Spinal cord (tissue), 10 donors: ENCODE results near the gene RGS7. TPM values are rescaled to one million over a fixed set of nuclear protein-coding genes. Genes with fewer than 3 reads are reported as not detected.
A peak's percentile ranks its signal among the peaks of the same experiment; 100 is the strongest.
"Not testable (repeated sequence)": the region's sequence is repeated elsewhere in the genome, so short reads cannot be mapped to it uniquely, and the experiment has no call there.

Experiments used
- DNase-seq, 6 donors: peaks; one replicate each; pipeline versions ENCODE4 v3.0.0 to v3.0.0-alpha.2; 2013 to 2015; ENCODE audit warnings: low spot score in 6 of 6, low read depth in 4 of 6
- H3K27ac ChIP-seq: one replicate; pipeline ENCODE4 v1.5.1; 2013; ENCODE audit warnings: low read depth, low read length, control low read depth
- H3K27me3 ChIP-seq: one replicate; pipeline ENCODE4 v1.6.1; 2013; ENCODE audit warnings: low read length; ENCODE audit not compliant: control insufficient read depth, insufficient read depth
- H3K36me3 ChIP-seq: one replicate; pipeline ENCODE4 v1.6.1; 2013; ENCODE audit warnings: low read length; ENCODE audit not compliant: control insufficient read depth, insufficient read depth
- H3K4me1 ChIP-seq: one replicate; pipeline ENCODE4 v1.6.1; 2013; ENCODE audit warnings: low read length; ENCODE audit not compliant: control insufficient read depth, insufficient read depth
- H3K4me3 ChIP-seq: one replicate; pipeline ENCODE4 v1.5.1; 2013; ENCODE audit warnings: low read depth, low read length, control low read depth
- H3K9me3 ChIP-seq: one replicate; pipeline ENCODE4 v1.6.1; 2013; ENCODE audit warnings: low read length; ENCODE audit not compliant: control insufficient read depth, insufficient read depth
- WGBS: methylation state at CpG from one replicate; pipeline ENCODE4 v1.1.5; 2013; ENCODE audit warnings: missing lambda C conversion rate; ENCODE audit not compliant: insufficient coverage; 5-methylcytosine and 5-hydroxymethylcytosine counted together
- polyA plus RNA-seq, 2 donors: library from polyadenylated mRNA; unstranded; fragments of 120-200 nt; gene quantifications; one replicate each; pipeline ENCODE4 v1.2.1, GENCODE V29; 2013; ENCODE audit not compliant: insufficient read length in 2 of 2
- total RNA-seq, 2 donors: library from RNA; depleted of rRNA in 1 of 2; stranded (reverse); fragments of 120-200 nt in 1 of 2; fragments of >200 nt in 1 of 2; gene quantifications; one replicate each; pipeline versions ENCODE4 v1.2.3 to v1.2.4, GENCODE V29; 2013 to 2014
- donor health status: healthy.

The RGS7 gene
- total and polyA plus RNA-seq, 4 donors: 9.5 to 44.1 (median 31.3) TPM

DNA sequence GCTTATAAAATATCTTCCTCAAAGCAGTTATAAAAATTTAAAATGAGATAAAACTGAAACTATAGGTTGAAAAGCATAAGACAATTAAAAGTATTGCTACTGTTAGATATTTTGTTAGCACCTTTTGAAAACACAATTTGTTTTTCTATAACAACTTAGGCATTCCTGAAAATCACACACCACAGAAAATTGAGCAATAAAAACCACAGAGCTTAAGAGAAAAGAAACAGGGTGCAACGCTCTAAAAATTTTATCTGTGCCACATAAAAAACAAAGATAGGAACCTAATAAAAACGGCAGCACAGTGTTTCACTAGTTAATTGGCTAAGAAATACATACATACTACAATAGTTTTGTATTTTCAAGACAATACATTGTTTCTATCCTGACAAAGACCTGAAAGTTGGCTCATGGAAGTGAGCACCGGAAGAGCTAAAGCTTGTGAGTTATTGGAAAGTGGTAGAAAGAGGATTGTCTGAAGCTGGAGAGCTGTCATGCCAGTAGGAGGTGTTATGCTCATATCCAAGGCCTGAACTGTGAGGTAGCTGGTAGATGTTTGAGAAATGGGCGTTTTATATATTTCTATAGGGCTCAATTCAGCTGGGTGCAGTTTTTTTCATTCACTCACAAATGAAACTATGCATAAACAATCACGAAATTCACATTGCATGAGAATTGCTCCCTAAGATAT, 45.8 kb downstream of the RGS7 start:
- Histone ChIP-seq H3K4me1 (peaks cover 7% of the 10 kb centered on the region), H3K27me3 (no peaks in the 10 kb centered on the region), H3K27ac (no peak overlapping the region), H3K36me3 (no peaks in the 10 kb centered on the region), H3K9me3 (no peaks in the 10 kb centered on the region), H3K4me3 (no peak overlapping the region)
- peak in 1 of 6 donors; percentile 57 for DNase-seq
- 83% methylated on average over 1 of the region's 5 CpGs for WGBS

DNA sequence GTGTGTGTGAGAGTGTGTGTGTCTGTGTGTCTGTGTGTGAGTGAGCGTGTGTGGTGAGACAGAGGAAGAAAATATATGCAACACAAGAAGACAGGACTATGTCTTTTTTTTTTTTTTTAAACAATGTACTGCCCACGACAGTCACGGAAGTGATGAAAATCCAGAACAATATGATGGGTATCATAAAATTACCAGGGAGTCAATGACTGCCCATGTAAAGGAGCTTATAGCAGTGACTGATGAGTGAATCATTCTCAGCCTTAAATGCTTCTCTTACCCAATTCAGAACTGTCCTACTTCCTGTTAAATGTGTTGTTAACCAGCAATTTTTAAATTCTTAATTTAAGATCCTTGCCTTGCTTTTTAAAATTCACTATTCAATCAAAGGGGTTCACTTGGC, 46.6 kb downstream of the RGS7 start:
- H3K9me3 ChIP-seq: no peaks in the 10 kb centered on the region
- WGBS: no CpG with 5 or more reads among the region's 3 CpGs
- no peak overlapping the region for H3K27ac ChIP-seq
- H3K4me1 ChIP-seq: peaks cover 7% of the 10 kb centered on the region
- peaks cover 3% of the 10 kb centered on the region for H3K36me3 ChIP-seq
- DNase-seq: no peak
- no peak overlapping the region for H3K4me3 ChIP-seq
- H3K27me3 ChIP-seq: no peaks in the 10 kb centered on the region

DNA sequence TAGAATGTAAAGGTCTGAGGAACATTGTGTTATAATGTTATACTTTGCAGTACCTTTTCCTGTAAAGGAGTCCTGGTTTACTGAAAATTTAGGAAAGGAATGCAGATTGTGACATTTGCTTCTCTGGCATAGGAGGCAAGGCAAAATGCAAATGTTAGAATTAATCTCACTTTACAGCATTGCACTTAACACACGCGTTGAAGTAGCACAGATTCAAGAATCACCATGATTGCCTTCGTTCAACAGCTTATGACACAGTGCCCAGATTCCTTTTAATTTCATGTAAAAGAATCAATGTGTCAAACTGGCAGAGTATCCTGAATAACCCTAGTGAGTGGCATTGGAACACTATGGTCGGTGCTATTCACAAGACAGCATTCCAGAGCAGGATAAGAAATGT, 47.4 kb downstream of the RGS7 start:
- peak in 1 of 6 donors; percentile 79 for DNase-seq
- Histone ChIP-seq H3K27me3 (no peaks in the 10 kb centered on the region), H3K27ac (no peak overlapping the region), H3K9me3 (no peaks in the 10 kb centered on the region), H3K36me3 (peaks cover 3% of the 10 kb centered on the region), H3K4me3 (no peak overlapping the region), H3K4me1 (peaks cover 7% of the 10 kb centered on the region)
- 40% methylated on average over 1 of the region's 4 CpGs for WGBS

DNA sequence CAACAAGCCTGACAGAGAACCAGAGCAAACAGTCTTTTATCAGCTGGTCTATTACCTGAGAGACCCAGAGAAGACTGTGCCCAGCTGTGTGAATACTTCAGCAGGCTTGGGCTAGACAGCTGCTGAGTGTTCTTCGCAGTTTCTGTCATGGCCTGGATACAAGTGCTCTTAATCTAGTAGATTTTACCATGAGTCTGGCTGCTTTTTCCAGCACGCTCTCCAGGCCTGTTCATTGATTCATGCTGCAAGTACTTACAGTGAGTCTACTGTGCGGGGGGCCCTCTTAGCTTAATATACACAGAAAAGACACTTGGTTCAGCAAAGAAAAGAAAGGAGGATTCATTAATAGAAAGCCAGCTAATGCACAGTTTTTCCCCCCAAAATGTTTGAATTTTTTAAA, 48.5 kb downstream of the RGS7 start:
- Histone ChIP-seq H3K4me3 (no peak overlapping the region), H3K4me1 (peaks cover 7% of the 10 kb centered on the region), H3K27me3 (no peaks in the 10 kb centered on the region), H3K27ac (peak overlapping the region; percentile 11), H3K9me3 (peaks cover 3% of the 10 kb centered on the region), H3K36me3 (peaks cover 3% of the 10 kb centered on the region)
- DNase-seq: peak in 4 of 6 donors; percentile 36 to 80 (median 55)
- 40% methylated on average over 1 of the region's 3 CpGs for WGBS

DNA sequence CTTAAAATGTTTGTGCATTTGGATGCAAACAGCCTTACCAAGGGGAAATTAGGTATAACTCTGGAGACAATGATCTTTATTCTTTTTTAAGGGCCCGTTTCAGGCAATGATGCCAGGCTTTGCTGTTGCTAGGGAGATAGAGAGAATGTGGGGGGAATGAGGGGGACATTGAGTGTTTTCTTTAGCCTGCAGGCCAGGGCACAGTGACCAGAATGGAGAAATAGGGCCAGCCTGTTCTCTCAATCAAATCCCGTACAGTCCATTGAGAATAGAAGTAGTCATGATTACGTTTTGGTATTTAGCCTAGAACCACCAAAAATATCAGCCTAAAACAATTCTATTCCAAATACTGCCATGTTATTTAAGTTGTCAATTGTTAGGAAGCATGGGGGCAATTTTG, 49.0 kb downstream of the RGS7 start:
- Histone ChIP-seq H3K27ac (peak overlapping the region; percentile 11), H3K36me3 (peaks cover 3% of the 10 kb centered on the region), H3K9me3 (peaks cover 3% of the 10 kb centered on the region), H3K4me3 (no peak overlapping the region), H3K4me1 (peaks cover 7% of the 10 kb centered on the region), H3K27me3 (no peaks in the 10 kb centered on the region)
- DNase-seq: peak; percentile 24 to 81 (median 44)
- WGBS: 17% methylated on average over 1 of the region's 3 CpGs

DNA sequence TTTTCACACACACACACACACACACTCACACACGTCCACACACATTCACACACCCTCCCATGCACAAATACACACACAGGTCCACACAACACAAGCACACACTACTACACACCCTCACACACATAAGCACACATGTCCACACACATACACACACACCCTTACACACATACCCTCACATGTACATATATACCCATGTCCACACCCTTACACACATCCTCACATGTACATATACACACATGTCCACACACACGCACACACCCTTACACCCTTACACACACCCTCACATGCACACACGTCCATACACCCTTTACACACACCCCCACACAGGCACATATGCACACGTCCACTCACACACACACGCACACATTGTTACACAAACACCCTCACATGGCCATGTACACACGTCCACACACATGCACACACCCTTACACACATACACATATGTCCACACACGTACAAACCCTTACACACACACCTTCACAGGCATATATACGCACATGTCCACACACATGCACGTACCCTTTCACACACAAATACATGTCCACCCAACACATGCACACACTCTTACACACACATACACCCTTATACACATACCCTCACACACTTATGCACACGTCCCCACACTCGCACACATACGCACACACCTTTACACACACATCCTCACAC, 50.7 kb downstream of the RGS7 start:
- Histone ChIP-seq H3K27me3 (no peaks in the 10 kb centered on the region), H3K9me3 (peaks cover 3% of the 10 kb centered on the region), H3K36me3 (peaks cover 3% of the 10 kb centered on the region), H3K4me1 (peaks cover 7% of the 10 kb centered on the region), H3K27ac (no peak overlapping the region), H3K4me3 (no peak overlapping the region)
- 96% methylated on average over 12 of the region's 12 CpGs for WGBS
- DNase-seq: no peak

DNA sequence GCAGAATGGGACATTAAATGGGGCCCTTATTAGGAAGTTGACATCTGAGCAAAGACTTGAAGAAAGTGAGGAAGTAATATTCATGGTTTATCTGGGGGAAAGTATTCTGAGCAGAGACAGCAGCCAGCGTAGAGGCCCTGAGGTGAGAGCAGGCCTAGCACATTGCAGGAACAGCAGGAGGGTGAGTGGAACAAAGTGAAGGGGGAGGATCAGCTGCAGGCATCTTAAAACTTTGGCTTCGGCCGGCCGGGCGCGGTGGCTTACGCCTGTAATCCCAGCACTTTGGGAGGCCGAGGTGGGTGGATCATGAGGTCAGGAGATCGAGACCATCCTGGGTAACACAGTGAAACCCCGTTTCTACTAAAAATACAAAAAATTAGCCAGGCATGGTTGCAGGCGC, 55.0 kb downstream of the RGS7 start:
- H3K9me3 ChIP-seq, H3K27ac ChIP-seq, H3K4me3 ChIP-seq, H3K27me3 ChIP-seq, H3K4me1 ChIP-seq, H3K36me3 ChIP-seq, DNase-seq: not testable (repeated sequence)
- 80% methylated on average over 1 of the region's 11 CpGs for WGBS

DNA sequence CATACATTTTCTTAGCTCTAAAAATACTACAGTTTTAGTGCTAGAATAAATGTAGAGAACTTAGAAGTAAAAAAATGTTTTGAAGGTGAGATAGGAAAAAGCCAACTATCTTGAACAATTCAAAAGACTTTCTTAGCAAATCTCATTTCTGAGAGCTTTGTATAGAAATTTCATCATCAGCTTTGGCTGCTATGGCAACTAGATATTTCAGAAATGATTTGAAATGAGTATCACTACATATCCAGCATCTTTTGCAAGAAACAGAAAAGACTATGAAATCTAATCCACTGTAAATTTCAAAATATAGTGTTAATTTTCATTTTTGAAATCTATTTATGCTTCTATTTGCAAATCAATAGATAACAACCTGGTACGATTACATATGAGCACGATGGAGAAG, 57.7 kb downstream of the RGS7 start:
- H3K4me1 ChIP-seq: no peaks in the 10 kb centered on the region
- no CpG with 5 or more reads among the region's 2 CpGs for WGBS
- H3K4me3 ChIP-seq: no peak overlapping the region
- no peaks in the 10 kb centered on the region for H3K36me3 ChIP-seq
- H3K27ac ChIP-seq: no peak overlapping the region
- H3K27me3 ChIP-seq: no peaks in the 10 kb centered on the region
- no peak for DNase-seq
- peaks cover 2% of the 10 kb centered on the region for H3K9me3 ChIP-seq

DNA sequence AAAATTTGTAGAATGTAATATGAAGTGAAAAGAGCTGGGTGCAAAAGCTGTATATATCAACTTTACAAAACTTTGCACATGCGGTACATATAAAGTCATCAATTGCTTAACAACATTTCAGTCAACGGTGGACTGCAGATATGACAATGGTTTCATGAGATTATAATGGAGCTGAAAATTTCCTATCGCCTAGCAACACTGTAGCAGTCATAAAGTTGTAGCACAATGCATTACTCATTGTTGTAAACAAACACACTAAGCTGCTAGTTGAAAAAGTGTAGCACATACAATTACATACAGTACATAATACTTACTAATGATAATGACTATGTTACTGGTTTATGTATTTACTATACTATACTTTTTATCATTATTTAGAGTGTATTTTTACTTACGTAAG, 64.0 kb downstream of the RGS7 start:
- H3K4me1 ChIP-seq: no peaks in the 10 kb centered on the region
- H3K27me3 ChIP-seq: no peaks in the 10 kb centered on the region
- no CpG with 5 or more reads among the region's 4 CpGs for WGBS
- no peaks in the 10 kb centered on the region for H3K36me3 ChIP-seq
- H3K9me3 ChIP-seq: no peaks in the 10 kb centered on the region
- no peak overlapping the region for H3K27ac ChIP-seq
- H3K4me3 ChIP-seq: no peak overlapping the region
- no peak for DNase-seq

DNA sequence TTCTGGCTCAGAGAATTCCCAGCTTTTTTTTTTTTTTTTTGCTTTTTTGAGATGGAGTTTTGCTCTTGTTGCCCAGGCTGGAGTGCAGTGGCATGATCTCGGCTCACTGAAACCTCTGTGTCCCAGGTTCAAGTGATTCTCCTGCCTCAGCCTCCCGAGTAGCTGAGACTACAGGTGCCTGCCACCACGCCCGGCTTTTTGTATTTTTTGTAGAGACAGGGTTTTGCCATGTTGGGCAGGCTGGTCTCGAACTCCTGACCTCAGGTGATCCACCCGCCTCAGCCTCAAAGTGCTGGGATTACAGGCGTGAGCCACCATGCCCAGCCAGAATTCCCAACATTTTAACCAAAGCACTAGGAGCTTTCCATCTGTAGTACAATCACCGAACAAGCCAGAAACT, 65.5 kb downstream of the RGS7 start:
- WGBS: 92% methylated on average over 7 of the region's 8 CpGs
- not testable (repeated sequence) for DNase-seq, H3K9me3 ChIP-seq, H3K4me1 ChIP-seq, H3K27me3 ChIP-seq, H3K27ac ChIP-seq, H3K4me3 ChIP-seq, H3K36me3 ChIP-seq
